Posterior cingulate gyrus (tissue), 11 donors: Measurements from ENCODE around the gene PIP5K1C.
"Not testable (repeated sequence)": the region's sequence is repeated elsewhere in the genome, so short reads cannot be mapped to it uniquely, and the experiment has no call there.

Experiments
- DNase-seq, 10 donors: peaks; one replicate each; pipeline versions ENCODE4 v3.0.0 to v3.0.0-alpha.2; 2020 to 2021; ENCODE audit warnings: mixed read lengths in 3 of 10
- intact Hi-C: fragments of 100-400 bp; cut with DNase I; formaldehyde crosslinking; loops from one replicate; pipeline ENCODE4 v1.15.1; 2023

The PIP5K1C gene

DNA sequence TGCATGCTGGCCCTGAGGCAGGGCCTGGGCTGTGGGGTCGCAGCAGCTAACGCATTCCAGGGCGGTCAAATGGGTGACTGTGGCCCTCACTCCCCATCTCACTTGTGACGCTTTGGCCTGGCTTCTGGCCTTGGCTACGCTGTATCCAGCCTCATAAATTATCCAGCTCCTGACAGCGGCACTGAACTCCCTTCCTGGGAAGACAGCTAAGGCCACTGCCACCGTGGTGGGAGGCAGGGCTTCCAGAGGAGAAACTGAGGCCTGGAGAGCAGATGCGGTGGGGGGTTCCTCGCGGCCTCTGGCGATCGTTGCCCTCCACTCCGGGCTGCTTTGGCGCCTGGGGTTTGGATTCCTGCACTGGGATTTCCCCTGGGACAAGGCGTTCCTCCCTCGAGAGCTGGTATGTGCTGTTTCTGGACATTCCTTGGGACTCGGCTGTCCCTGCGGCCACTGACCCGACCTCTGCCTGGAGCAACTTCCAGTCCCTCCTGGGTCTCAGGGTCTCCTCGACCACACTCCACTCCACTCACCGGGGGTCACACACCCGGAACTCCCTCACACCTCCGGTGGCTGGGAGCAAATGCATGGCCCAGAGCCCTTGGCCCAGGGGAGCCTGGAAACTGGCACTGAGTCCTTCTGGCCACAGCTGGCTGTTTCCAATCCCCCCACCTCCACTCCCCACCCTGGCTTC lies 97.0 kb downstream of the PIP5K1C start:
- intact Hi-C loops: no loop called here
- DNase-seq: no peak

DNA sequence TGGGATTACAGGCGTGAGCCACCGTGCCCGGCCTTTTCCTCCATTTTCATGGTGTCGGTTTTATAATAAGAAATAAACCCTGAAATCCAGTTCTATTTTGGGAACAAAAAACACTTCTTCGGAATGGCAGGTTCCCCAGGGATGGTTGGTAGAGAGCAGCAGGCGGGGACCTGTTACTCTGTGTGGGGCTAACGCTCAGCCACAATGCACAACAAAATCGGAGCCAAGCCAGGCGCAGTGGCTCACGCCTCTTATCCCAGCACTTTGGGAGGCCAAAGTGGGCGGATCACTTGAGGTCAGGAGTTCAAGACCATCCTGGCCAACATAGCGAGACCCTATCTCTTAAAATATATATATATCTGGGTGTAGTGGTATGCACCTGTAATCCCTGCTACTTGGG lies 99.2 kb downstream of the PIP5K1C start:
- no peak for DNase-seq
- intact Hi-C loops: no loop called here

GRCh38 chr19:3599776-3600187 lies 100.5 kb downstream of the PIP5K1C start:
- DNase-seq: no peak
- intact Hi-C loops: no loop called here

GRCh38 chr19:3595521-3596061 lies 104.7 kb downstream of the PIP5K1C start:
- DNase-seq: peak in 1 of 10 donors; percentile 72
- intact Hi-C loops: no loop called here

- intact Hi-C loops: no loop called here
Observed at GRCh38 chr19:3593156-3593555, 107.1 kb downstream of the PIP5K1C start.

GRCh38 chr19:3591876-3592613 lies 108.2 kb downstream of the PIP5K1C start:
- DNase-seq: no peak
- intact Hi-C loops: no loop called here

More at GRCh38 chr19:3593156-3593555, 107.1 kb downstream of the PIP5K1C start:
- no peak for DNase-seq

DNA sequence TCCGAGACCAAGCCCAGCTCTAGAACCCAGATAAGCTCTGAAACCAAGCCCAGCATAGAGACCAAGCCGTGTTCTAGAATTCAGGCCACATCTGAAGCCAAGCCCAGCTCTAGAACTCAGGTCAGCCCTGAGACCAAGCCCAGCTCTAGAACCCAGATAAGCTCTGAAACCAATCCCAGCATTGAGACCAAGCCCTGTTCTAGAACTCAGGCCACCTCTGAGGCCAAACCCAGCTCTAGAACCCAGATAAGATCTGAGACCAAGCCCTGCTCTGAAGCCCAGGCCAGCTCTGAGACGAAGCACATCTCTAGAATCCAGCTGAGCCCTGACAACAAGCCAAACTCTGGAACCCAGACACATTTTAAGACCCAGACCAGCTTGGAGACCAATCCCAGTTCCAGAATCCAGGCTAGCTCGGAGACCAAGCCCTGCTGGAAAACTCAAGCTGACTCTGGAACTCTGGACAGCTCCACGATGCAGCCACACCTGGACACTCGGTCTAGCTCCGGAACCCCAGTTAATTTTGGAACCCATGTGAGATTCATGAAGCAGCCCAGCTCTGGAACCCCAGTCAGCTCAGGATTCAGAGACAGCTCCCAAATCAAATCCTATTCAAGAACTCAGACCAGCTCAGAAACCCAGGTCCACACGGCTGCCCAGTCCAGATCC lies 109.1 kb downstream of the PIP5K1C start:
- no peak for DNase-seq
- intact Hi-C loops: no loop called here

DNA sequence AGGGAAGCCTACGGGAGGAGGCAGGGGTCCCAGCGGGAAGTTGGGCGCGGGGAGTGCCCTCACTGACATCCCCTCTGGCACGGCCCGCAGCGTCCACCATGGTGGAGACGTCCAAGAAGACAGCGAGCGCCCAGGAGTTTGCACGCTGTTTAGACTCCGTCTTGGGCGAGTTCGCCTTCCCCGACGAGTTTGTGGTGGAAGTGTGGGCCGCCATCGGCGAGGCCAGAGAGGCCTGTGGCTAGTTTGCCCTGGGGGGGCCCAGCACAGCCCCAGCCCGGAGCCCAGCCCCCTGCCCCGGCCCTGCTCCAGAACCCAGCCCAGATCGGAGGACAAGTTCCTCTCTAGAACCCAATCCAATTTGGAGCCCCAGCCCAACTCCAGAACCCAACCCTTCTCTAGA lies 110.3 kb downstream of the PIP5K1C start:
- peak in 1 of 10 donors; percentile 63 for DNase-seq
- intact Hi-C loops: no loop called here

- no peak for DNase-seq
- intact Hi-C loops: no loop called here
Observed at GRCh38 chr19:3589439-3589838, 110.8 kb downstream of the PIP5K1C start.

- intact Hi-C loops: no loop called here
- no peak for DNase-seq
Observed at GRCh38 chr19:3586707-3587346, 113.4 kb downstream of the PIP5K1C start.

GRCh38 chr19:3586127-3586626 lies 114.1 kb downstream of the PIP5K1C start:
- DNase-seq: peak in 1 of 10 donors; percentile 76
- intact Hi-C loops: no loop called here

DNA sequence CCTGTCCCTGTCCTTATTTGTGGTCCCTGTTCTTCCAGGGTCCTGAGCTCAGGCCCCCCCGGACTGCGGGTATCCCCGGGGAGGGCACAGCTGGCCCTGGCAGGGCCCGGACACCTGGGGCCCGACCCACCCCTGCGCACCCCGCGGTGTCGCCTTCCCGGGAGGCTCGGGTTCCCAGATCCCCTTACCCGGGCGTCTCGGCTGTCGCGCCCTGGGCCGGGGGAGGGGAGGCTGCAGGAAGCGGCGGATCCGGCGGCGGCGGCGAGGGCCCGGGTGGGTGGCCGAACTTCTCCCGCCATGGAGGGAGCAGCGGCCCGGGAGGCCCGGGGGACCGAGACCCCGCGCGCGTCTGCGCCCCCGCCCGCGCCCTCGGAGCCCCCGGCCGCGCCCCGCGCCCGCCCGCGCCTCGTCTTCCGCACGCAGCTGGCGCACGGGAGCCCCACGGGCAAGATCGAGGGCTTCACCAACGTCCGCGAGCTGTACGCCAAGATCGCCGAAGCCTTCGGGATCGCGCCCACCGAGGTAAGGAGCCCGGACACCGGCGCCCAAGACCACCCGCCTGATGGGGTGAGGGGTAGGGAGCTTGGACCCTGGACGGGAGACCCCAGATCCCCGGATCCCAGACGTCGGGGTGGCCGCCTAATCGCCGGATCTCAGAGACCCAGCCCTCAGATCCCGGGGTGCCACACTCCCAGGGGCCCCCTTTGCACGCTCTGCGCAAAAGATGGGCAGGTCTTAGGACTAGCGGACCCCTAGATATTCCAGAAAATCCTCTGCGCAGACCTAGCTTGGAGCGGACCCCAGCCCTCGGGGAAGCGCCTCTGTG lies 114.8 kb downstream of the PIP5K1C start, which contains the start of gene GIPC3:
Gene GIPC3, plus strand, starts transcription at position 178 of the 826 bp plus-strand sequence. Its CDS starts 120 bp downstream, at position 298.
- peak in 1 of 10 donors; percentile 73 for DNase-seq
- intact Hi-C loops: no loop called here

DNA sequence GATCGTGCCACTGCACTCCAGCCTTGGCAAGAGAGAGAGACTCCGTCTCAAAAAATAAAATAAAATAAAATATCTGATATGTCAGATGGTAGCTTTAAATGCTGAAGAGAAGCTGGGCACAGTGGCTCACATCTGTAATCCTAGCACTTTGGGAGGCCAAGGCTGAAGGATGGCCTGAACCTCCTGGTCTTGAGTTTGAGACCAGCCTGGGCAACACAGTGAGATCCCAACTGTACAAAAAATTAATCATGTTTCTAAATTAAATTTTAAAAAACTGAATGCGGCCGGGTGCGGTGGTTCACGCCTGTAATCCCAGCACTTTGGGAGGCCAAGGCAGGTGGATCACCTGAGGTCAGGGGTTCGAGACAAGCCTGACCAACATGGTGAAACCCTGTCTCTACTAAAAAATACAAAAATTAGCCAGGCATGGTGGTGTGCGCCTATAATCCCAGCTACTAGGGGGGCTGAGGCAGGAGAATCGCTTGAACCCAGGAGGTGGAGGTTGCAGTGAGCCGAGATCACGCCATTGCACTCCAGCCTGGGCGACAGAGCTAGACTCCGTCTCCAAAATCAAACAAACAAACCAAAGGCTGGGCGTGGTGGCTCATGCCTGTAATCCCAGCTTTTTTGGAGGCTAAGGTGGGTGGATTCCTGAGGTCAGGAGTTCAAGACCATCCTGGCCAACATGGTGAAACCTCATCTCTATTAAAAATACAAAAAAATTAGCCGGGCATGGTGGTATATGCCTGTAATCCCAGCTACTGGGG lies 116.0 kb downstream of the PIP5K1C start:
- DNase-seq, intact Hi-C loops: not testable (repeated sequence)

- DNase-seq, intact Hi-C loops: not testable (repeated sequence)
Observed at GRCh38 chr19:3581792-3582191, 118.5 kb downstream of the PIP5K1C start.
